Testis (tissue), 3 donors: ENCODE results near the gene CCSER2. TPM values are rescaled to one million over a fixed set of nuclear protein-coding genes. Genes with fewer than 3 reads are reported as not detected.

Source experiments
- DNase-seq: peaks from one replicate; pipeline ENCODE4 v3.0.0-alpha.2; 2019
- H3K27ac ChIP-seq, 2 donors: fragments of 200-600 bp; sonication (generic); one replicate each; pipeline ENCODE4 v1.5.1; 2019
- H3K27me3 ChIP-seq: fragments of 200-600 bp; sonication (generic); one replicate; pipeline ENCODE4 v1.5.1; 2019
- H3K36me3 ChIP-seq: fragments of 200-600 bp; sonication (generic); one replicate; pipeline ENCODE4 v1.5.1; 2017; ENCODE audit warnings: low read depth; ENCODE audit errors: missing control alignments
- H3K4me1 ChIP-seq: fragments of 200-600 bp; sonication (generic); one replicate; pipeline ENCODE4 v1.5.1; 2019
- H3K4me3 ChIP-seq, 2 donors: fragments of 200-600 bp; sonication (generic); one replicate each; pipeline ENCODE4 v1.5.1; 2017 to 2019
- H3K9me3 ChIP-seq: fragments of 200-600 bp; sonication (generic); one replicate; pipeline ENCODE4 v1.5.1; 2017
- CTCF ChIP-seq, 3 experiments: fragments of 450-650 bp in 2 of 3; fragments of 200-600 bp in 1 of 3; sonication (generic) in 1 of 3; IDR thresholded peaks; one replicate each; pipeline ENCODE4 v1.5.1; 2016 to 2019; ENCODE audit warnings: antibody characterized with exemption in 3 of 3, mild to moderate bottlenecking in 2 of 3, moderate library complexity in 1 of 3
- POLR2A ChIP-seq: fragments of 450-650 bp; IDR thresholded peaks from one replicate; pipeline ENCODE4 v1.6.1; 2017; ENCODE audit warnings: antibody characterized with exemption, mild to moderate bottlenecking, moderate library complexity
- WGBS, 2 donors: methylation state at CpG; one replicate each; pipeline ENCODE4 v1.1.5; 2018; 5-methylcytosine and 5-hydroxymethylcytosine counted together
- intact Hi-C: fragments of 100-400 bp; cut with DNase I; formaldehyde crosslinking; loops from one replicate; pipeline ENCODE4 v1.15.1; 2023; ENCODE audit warnings: low total_unique reads
- polyA plus RNA-seq: library from polyadenylated mRNA; stranded (reverse); fragments of 350-450 nt; fragmentation: Illumina TruSeq; extraction: RNeasy Lipid Tissue Mini Kit (QIAGEN cat#74804); gene quantifications from one replicate; pipeline ENCODE4 v1.2.3, GENCODE V29; 2014; ENCODE audit warnings: low read depth, low replicate concordance; ENCODE audit not compliant: insufficient read depth
- total RNA-seq, 2 donors: library from RNA; depleted of rRNA; stranded (reverse); fragments of >200 nt; gene quantifications; one replicate each; pipeline ENCODE4 v1.2.3, GENCODE V29; 2016

The CCSER2 gene
- total and polyA plus RNA-seq, 3 donors from 2014 or later, result 65.4 to 148 (median 146) TPM

DNA sequence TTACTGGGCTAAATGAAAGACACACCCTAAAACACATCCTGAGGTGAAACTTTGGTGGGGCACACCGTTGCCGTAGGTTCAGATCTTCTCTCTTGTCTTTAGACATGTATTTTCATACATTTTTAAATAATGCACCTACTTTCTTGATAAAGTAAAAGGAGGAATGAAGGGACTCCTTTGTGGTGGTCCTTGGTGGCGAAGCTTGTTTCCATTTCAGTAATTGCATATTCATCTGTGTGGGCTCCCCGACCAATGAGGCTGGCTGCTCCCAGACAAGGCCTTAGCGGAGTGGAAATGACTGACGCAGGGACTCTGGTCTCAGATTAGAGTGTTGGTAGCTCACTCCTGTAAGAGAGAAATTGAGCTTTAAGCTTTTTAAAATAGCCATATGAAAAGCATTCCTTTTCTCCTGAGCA, 815 bp downstream of the CCSER2 start:
- Histone ChIP-seq H3K4me1 (peaks cover 14% of the 10 kb centered on the region), H3K27me3 (no peaks in the 10 kb centered on the region), H3K9me3 (no peaks in the 10 kb centered on the region), H3K4me3 (peak overlapping the region; percentile 78 to 95), H3K27ac (peak overlapping the region; percentile 78 to 96), H3K36me3 (no peaks in the 10 kb centered on the region)
- 1 to 5% methylated on average over 6 of the region's 6 CpGs for WGBS, 2 donors
- DNase-seq, result peak; percentile 52
- TF ChIP-seq POLR2A (no peak), CTCF (IDR thresholded peaks at IDR 0.05) (no peak)
- intact Hi-C loops, result no loop called here

- WGBS, 2 donors, result 52 to 72% methylated on average over 7 of the region's 7 CpGs
- peaks cover 14% of the 10 kb centered on the region for H3K4me1 ChIP-seq
Measured at GRCh38 chr10:84329986-84330651, 1.7 kb downstream of the CCSER2 start.

GRCh38 chr10:84331091-84331490, 2.7 kb downstream of the CCSER2 start:
- no peaks in the 10 kb centered on the region for H3K36me3 ChIP-seq
- intact Hi-C loops, result no loop called here
- no peaks in the 10 kb centered on the region for H3K9me3 ChIP-seq
- peaks cover 14% of the 10 kb centered on the region for H3K4me1 ChIP-seq
- no peak for DNase-seq
- no peak overlapping the region for H3K27ac ChIP-seq
- TF ChIP-seq POLR2A, result no peak
- no peak for TF ChIP-seq CTCF (IDR thresholded peaks at IDR 0.05)
- H3K27me3 ChIP-seq, result no peaks in the 10 kb centered on the region
- no peak overlapping the region for H3K4me3 ChIP-seq
- 79 to 82% methylated on average over 2 of the region's 2 CpGs for WGBS, 2 donors

More at GRCh38 chr10:84329986-84330651, 1.7 kb downstream of the CCSER2 start:
- no peaks in the 10 kb centered on the region for H3K36me3 ChIP-seq
- H3K4me3 ChIP-seq, result peak overlapping the region in 1 of 2 donors; percentile 78
- no peaks in the 10 kb centered on the region for H3K9me3 ChIP-seq
- no peak for TF ChIP-seq CTCF (IDR thresholded peaks at IDR 0.05)
- TF ChIP-seq POLR2A, result no peak
- no peak overlapping the region for H3K27ac ChIP-seq
- no peaks in the 10 kb centered on the region for H3K27me3 ChIP-seq
- intact Hi-C loops, result no loop called here
- no peak for DNase-seq

GRCh38 chr10:84333864-84334451, 5.6 kb downstream of the CCSER2 start:
- no peaks in the 10 kb centered on the region for H3K27me3 ChIP-seq
- peaks cover 14% of the 10 kb centered on the region for H3K4me1 ChIP-seq
- no peak overlapping the region for H3K27ac ChIP-seq
- WGBS, 2 donors, result 67 to 70% methylated on average over 2 of the region's 2 CpGs
- no peak for DNase-seq
- H3K9me3 ChIP-seq, result no peaks in the 10 kb centered on the region
- H3K36me3 ChIP-seq, result no peaks in the 10 kb centered on the region
- intact Hi-C loops, result no loop called here
- TF ChIP-seq POLR2A, result no peak
- no peak overlapping the region for H3K4me3 ChIP-seq

DNA sequence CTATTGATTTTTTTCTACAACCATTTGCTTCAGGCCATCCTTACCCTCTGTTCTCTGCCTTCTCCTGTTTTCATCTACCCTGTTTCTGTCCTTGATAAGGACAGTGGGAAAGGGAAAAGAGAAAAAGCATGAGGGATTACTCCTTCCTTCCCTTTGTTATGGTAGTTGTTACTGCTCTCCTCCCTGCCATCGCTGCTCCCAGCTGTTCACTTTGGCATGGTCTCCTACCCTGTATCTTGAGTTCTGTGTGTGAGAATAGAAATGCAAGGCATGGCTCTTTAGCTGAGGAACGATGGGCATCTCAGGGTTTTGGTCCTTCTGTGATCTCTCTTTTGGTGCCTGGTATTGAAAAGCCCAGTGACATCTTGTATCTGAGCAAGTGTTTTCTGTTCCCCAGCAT, 6.4 kb downstream of the CCSER2 start:
- intact Hi-C loops, result no loop called here
- Histone ChIP-seq H3K4me1 (peaks cover 9% of the 10 kb centered on the region), H3K27ac (no peak overlapping the region), H3K4me3 (no peak overlapping the region), H3K27me3 (no peaks in the 10 kb centered on the region), H3K36me3 (no peaks in the 10 kb centered on the region), H3K9me3 (no peaks in the 10 kb centered on the region)
- TF ChIP-seq POLR2A, result no peak
- TF ChIP-seq CTCF (IDR thresholded peaks at IDR 0.05), result no peak
- DNase-seq, result no peak
- WGBS, 2 donors, result 72 to 81% methylated on average over 2 of the region's 2 CpGs
